ENCODE data around the gene RASA2. TPM values are rescaled to one million over a fixed set of nuclear protein-coding genes. Genes with fewer than 3 reads are reported as not detected.

RASA2 gene
- total RNA-seq, 4 donors from 2014 or later = 9.0 to 70.3 (median 21.5) TPM

- no peak for TF ChIP-seq POLR2AphosphoS5 (IDR thresholded peaks at IDR 0.05)
- TF ChIP-seq CTCF (IDR thresholded peaks at IDR 0.05) = no peak
- TF ChIP-seq EP300 (IDR thresholded peaks at IDR 0.05; ENCODE audit: low read depth) = no peak
- TF ChIP-seq POLR2A (IDR thresholded peaks at IDR 0.05) = no peak
These were observed 52.8 kb downstream of the RASA2 start for GRCh38 chr3:141539431-141540187.

DNA sequence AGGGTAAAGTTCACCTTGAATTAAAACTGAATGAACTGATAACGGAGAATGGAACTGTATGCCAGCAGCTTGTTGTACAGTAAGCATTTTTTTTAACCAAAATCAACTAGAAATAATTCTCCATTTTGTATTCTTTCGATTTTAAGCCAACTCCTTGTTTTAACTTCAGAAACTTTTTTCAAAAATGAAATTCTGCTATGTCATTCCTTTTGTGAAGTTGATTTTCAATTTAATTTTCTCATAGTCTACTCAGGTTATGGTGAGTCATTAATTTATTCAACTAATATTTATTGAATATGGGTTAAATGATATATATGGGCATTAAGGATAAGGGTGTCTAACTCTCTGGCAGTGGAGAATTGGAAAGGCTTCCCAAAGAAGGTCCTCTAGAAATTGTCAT, 53.7 kb downstream of the RASA2 start:
- Histone ChIP-seq H3K9me3 (peaks cover 0 to 2% of the 10 kb centered on the region in 2 donors), H3K27me3 (no peaks in the 10 kb centered on the region), H3K4me3 (no peak overlapping the region), H3K36me3 (peaks cover 0 to 11% (median 0%) of the 10 kb centered on the region in 4 donors), H3K4me1 (peaks cover 0 to 9% (median 2%) of the 10 kb centered on the region in 4 donors), H3K27ac (no peak overlapping the region)
- no peak for DNase-seq
- in situ Hi-C loops (cut with MboI; ENCODE audit: low pct_ligation_motif_present in 1 of 4, low pct_unique_long_range_greater_than_20kb in 1 of 4, low sequenced_read_pairs in 3 of 4) = no loop called here
- WGBS, 2 donors (ENCODE audit: low coverage in 1 of 2) = 81 to 89% methylated on average over 2 of the region's 2 CpGs
- no peak for TF ChIP-seq EP300 (IDR thresholded peaks at IDR 0.05; ENCODE audit: low read depth)
- no peak for TF ChIP-seq CTCF (IDR thresholded peaks at IDR 0.05)
- no peak for TF ChIP-seq POLR2AphosphoS5 (IDR thresholded peaks at IDR 0.05)
- no peak for TF ChIP-seq POLR2A (IDR thresholded peaks at IDR 0.05)
- intact Hi-C loops (cut with DNase I; ENCODE audit: low total_unique reads) = no loop called here

More at GRCh38 chr3:141539431-141540187, 52.8 kb downstream of the RASA2 start:
- WGBS, 2 donors (ENCODE audit: low coverage in 1 of 2) = 92% methylated on average over 5 of the region's 5 CpGs
- in situ Hi-C loops (cut with MboI; ENCODE audit: low pct_ligation_motif_present in 1 of 4, low pct_unique_long_range_greater_than_20kb in 1 of 4, low sequenced_read_pairs in 3 of 4) (no loop called here), intact Hi-C loops (cut with DNase I; ENCODE audit: low total_unique reads) (no loop called here)
- no peak for DNase-seq
- no peaks in the 10 kb centered on the region for H3K27me3 ChIP-seq
- H3K9me3 ChIP-seq = peaks cover 0 to 2% of the 10 kb centered on the region in 2 donors
- H3K27ac ChIP-seq = no peak overlapping the region
- H3K4me1 ChIP-seq = peaks cover 0 to 4% (median 0%) of the 10 kb centered on the region in 4 donors
- peaks cover 0 to 15% (median 2%) of the 10 kb centered on the region in 4 donors for H3K36me3 ChIP-seq
- no peak overlapping the region for H3K4me3 ChIP-seq

DNA sequence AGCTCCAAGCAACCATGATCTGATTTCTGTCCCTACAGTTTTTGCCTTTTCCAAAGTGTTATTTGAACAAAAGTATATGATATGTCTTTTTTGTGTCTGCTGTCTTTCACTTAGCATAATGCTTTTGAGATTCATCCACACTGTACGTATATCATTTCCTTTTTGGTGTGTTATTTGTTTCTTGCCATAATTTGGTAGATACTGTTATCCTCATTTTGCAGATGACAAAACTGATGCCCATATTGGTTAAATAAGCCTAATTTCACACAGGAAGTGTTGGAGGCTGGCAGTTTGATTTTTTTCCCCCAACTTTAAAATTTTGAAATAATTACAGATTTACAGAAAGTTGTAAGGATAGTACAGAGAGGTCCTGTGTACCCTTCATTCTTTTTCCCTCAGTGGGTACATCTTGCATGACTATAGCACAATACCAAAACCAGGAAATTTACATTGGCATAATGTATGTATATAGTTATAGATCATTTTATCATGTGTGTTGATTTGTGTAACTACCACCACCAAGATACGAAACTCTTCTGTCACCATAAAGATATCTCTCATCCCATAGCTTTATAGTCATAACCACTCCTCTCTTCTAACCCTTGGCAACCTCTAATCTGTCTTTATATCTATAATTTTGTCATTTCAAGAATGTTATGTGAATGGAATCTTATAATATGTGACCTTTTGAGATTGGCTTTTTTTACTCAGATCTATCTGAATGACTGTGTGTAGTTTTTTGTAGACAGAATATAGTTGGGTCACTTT, 55.6 kb downstream of the RASA2 start:
- no peaks in the 10 kb centered on the region for H3K27me3 ChIP-seq
- in situ Hi-C loops (cut with MboI; ENCODE audit: low pct_ligation_motif_present in 1 of 4, low pct_unique_long_range_greater_than_20kb in 1 of 4, low sequenced_read_pairs in 3 of 4) (no loop called here), intact Hi-C loops (cut with DNase I; ENCODE audit: low total_unique reads) (no loop called here)
- peaks cover 0 to 5% (median 0%) of the 10 kb centered on the region in 4 donors for H3K36me3 ChIP-seq
- TF ChIP-seq POLR2A (IDR thresholded peaks at IDR 0.05) = no peak
- TF ChIP-seq CTCF (IDR thresholded peaks at IDR 0.05) = no peak
- TF ChIP-seq EP300 (IDR thresholded peaks at IDR 0.05; ENCODE audit: low read depth) = no peak
- TF ChIP-seq POLR2AphosphoS5 (IDR thresholded peaks at IDR 0.05) = no peak
- peaks cover 0 to 9% (median 2%) of the 10 kb centered on the region in 4 donors for H3K4me1 ChIP-seq
- H3K4me3 ChIP-seq = no peak overlapping the region
- H3K27ac ChIP-seq = no peak overlapping the region
- WGBS, 2 donors (ENCODE audit: low coverage in 1 of 2) = 88 to 91% methylated on average over 2 of the region's 2 CpGs
- peaks cover 0 to 5% of the 10 kb centered on the region in 2 donors for H3K9me3 ChIP-seq
- DNase-seq = no peak

- in situ Hi-C loops (cut with MboI; ENCODE audit: low pct_ligation_motif_present in 1 of 4, low pct_unique_long_range_greater_than_20kb in 1 of 4, low sequenced_read_pairs in 3 of 4) (no loop called here), intact Hi-C loops (cut with DNase I; ENCODE audit: low total_unique reads) (no loop called here)
- TF ChIP-seq CTCF (IDR thresholded peaks at IDR 0.05) (peak; percentile 6 to 32 (median 17)), EP300 (IDR thresholded peaks at IDR 0.05; ENCODE audit: low read depth) (no peak)
- Histone ChIP-seq H3K36me3 (peaks cover 0 to 5% (median 0%) of the 10 kb centered on the region in 4 donors), H3K4me1 (peaks cover 0 to 9% (median 2%) of the 10 kb centered on the region in 4 donors), H3K9me3 (peaks cover 0 to 5% of the 10 kb centered on the region in 2 donors), H3K4me3 (no peak overlapping the region), H3K27me3 (no peaks in the 10 kb centered on the region), H3K27ac (no peak overlapping the region)
- DNase-seq = no peak
These were observed 56.2 kb downstream of the RASA2 start for GRCh38 chr3:141542989-141543388.

Data from transverse colon (tissue), 4 donors.